ENCODE results near the gene PRDX3.
A peak's percentile ranks its signal among the peaks of the same experiment; 100 is the strongest.
"Not testable (repeated sequence)": the region's sequence is repeated elsewhere in the genome, so short reads cannot be mapped to it uniquely, and the experiment has no call there.

The PRDX3 gene

GRCh38 chr10:119165171-119166117 is 13.2 kb downstream of the PRDX3 start, which contains the start of gene SFXN4:
TSS of gene SFXN4 (minus strand) at chr10:119165714. CDS start at chr10:119165647, 67 bp downstream.
- peak; percentile 28 to 94 (median 82) for DNase-seq

GRCh38 chr10:119162452-119163092 is 16.0 kb downstream of the PRDX3 start:
- no peak for DNase-seq

- peak in 15 of 58 donors; percentile 5 to 53 (median 21) for DNase-seq
Observed at GRCh38 chr10:119161680-119162451, 16.7 kb downstream of the PRDX3 start.

GRCh38 chr10:119159332-119159731 is 19.3 kb downstream of the PRDX3 start:
- DNase-seq, result no peak

- DNase-seq, result no peak
Observed at GRCh38 chr10:119153661-119154060, 25.0 kb downstream of the PRDX3 start.

- DNase-seq, result no peak
Observed at GRCh38 chr10:119153041-119153440, 25.6 kb downstream of the PRDX3 start.

- not testable (repeated sequence) for DNase-seq
Observed at GRCh38 chr10:119151601-119152000, 27.0 kb downstream of the PRDX3 start.

GRCh38 chr10:119149729-119150128 is 28.9 kb downstream of the PRDX3 start:
- DNase-seq, result no peak

GRCh38 chr10:119149157-119149556 is 29.5 kb downstream of the PRDX3 start:
- no peak for DNase-seq

GRCh38 chr10:119143657-119144056 is 35.0 kb downstream of the PRDX3 start:
- no peak for DNase-seq

- DNase-seq, result no peak
Observed at GRCh38 chr10:119140603-119141245, 37.9 kb downstream of the PRDX3 start.

- DNase-seq, result peak in 12 of 58 donors; percentile 5 to 27 (median 13)
Observed at GRCh38 chr10:119139464-119140067, 39.0 kb downstream of the PRDX3 start.

- DNase-seq, result no peak
Observed at GRCh38 chr10:119138346-119139306, 40.0 kb downstream of the PRDX3 start.

GRCh38 chr10:119137878-119138277 is 40.7 kb downstream of the PRDX3 start:
- DNase-seq, result not testable (repeated sequence)

- no peak for DNase-seq
Observed at GRCh38 chr10:119136084-119136483, 42.5 kb downstream of the PRDX3 start.

- no peak for DNase-seq
Observed at GRCh38 chr10:119135513-119135881, 43.1 kb downstream of the PRDX3 start.

- no peak for DNase-seq
Observed at GRCh38 chr10:119133949-119134348, 44.7 kb downstream of the PRDX3 start.

GRCh38 chr10:119132521-119133345 is 45.9 kb downstream of the PRDX3 start:
- DNase-seq, result peak in 46 of 58 donors; percentile 5 to 82 (median 40)

Data from anterior cingulate cortex (tissue), 58 donors.